ENCODE data around the gene SLC16A5.

Gene SLC16A5

GRCh38 chr17:75129576-75129975 is 41.8 kb downstream of the SLC16A5 start:
- Histone ChIP-seq H3K18ac (ENCODE audit: low read length) (no peak overlapping the region), H3K79me1 (ENCODE audit: low read depth, low read length) (peaks cover 7% of the 10 kb centered on the region), H3K27ac (replicated peaks; ENCODE audit: low read length) (no peak overlapping the region), H2BK15ac (ENCODE audit: low read length) (no peak overlapping the region), H3K36me3 (replicated peaks in 1 of 2; ENCODE audit: control insufficient read depth in 2 of 2, insufficient read depth in 2 of 2, low read length in 2 of 2) (peaks cover 18 to 29% of the 10 kb centered on the region in 2 donors), H2AFZ (ENCODE audit: low read length) (no peak overlapping the region), H3K14ac (ENCODE audit: low read length) (no peak overlapping the region), H4K8ac (ENCODE audit: low read depth, low read length) (no peak overlapping the region), H2BK12ac (ENCODE audit: low read length) (no peak overlapping the region), H2BK5ac (ENCODE audit: low read length) (no peak overlapping the region), H4K91ac (ENCODE audit: low read depth, low read length, poor library complexity) (no peak overlapping the region), H3K23ac (ENCODE audit: low read depth, low read length, poor library complexity) (no peak overlapping the region), H3K4me1 (ENCODE audit: control insufficient read depth in 2 of 2, insufficient read depth in 1 of 2, low read depth in 1 of 2, low read length in 2 of 2) (peaks cover 4 to 7% of the 10 kb centered on the region in 2 donors), H3K27me3 (ENCODE audit: control insufficient read depth in 3 of 3, insufficient read depth in 3 of 3, low read depth in 1 of 3, low read length in 3 of 3) (no peaks in the 10 kb centered on the region), H3K4me3 (ENCODE audit: low read length in 2 of 2) (no peak overlapping the region), H3K4ac (ENCODE audit: low read length) (no peak overlapping the region), H3K4me2 (ENCODE audit: insufficient read depth, low read length, poor library complexity, severe bottlenecking) (no peak overlapping the region), H3K9ac (ENCODE audit: low read depth, low read length, poor library complexity) (no peak overlapping the region), H2AK5ac (ENCODE audit: low read depth, low read length) (no peak overlapping the region), H3K9me3 (replicated peaks in 1 of 2; ENCODE audit: control insufficient read depth in 2 of 2, insufficient read depth in 1 of 2, low read depth in 1 of 2, low read length in 2 of 2) (no peaks in the 10 kb centered on the region), H2BK120ac (ENCODE audit: low read depth, low read length) (no peak overlapping the region)
- DNase-seq (ENCODE audit: low spot score): no peak
- WGBS, 2 donors (ENCODE audit: extremely low coverage in 2 of 2, insufficient read length in 2 of 2, insufficient replicate concordance in 1 of 2): no CpG with 5 or more reads among the region's 9 CpGs

GRCh38 chr17:75130059-75130631 is 42.4 kb downstream of the SLC16A5 start:
- H4K8ac ChIP-seq (ENCODE audit: low read depth, low read length): no peak overlapping the region
- peak overlapping the region; percentile 16 for H2BK120ac ChIP-seq (ENCODE audit: low read depth, low read length)
- no peak overlapping the region for H2BK12ac ChIP-seq (ENCODE audit: low read length)
- no peak overlapping the region for H3K27ac ChIP-seq (replicated peaks; ENCODE audit: low read length)
- peak overlapping the region; percentile 81 to 97 for H3K4me3 ChIP-seq (ENCODE audit: low read length in 2 of 2)
- H4K91ac ChIP-seq (ENCODE audit: low read depth, low read length, poor library complexity): no peak overlapping the region
- peak overlapping the region; percentile 96 for H3K23ac ChIP-seq (ENCODE audit: low read depth, low read length, poor library complexity)
- H3K4ac ChIP-seq (ENCODE audit: low read length): no peak overlapping the region
- no peaks in the 10 kb centered on the region for H3K9me3 ChIP-seq (replicated peaks in 1 of 2; ENCODE audit: control insufficient read depth in 2 of 2, insufficient read depth in 1 of 2, low read depth in 1 of 2, low read length in 2 of 2)
- no peak overlapping the region for H2BK5ac ChIP-seq (ENCODE audit: low read length)
- peaks cover 7% of the 10 kb centered on the region for H3K79me1 ChIP-seq (ENCODE audit: low read depth, low read length)
- peak overlapping the region; percentile 47 for H3K14ac ChIP-seq (ENCODE audit: low read length)
- peak overlapping the region; percentile 85 for H3K9ac ChIP-seq (ENCODE audit: low read depth, low read length, poor library complexity)
- no CpG with 5 or more reads among the region's 24 CpGs for WGBS, 2 donors (ENCODE audit: extremely low coverage in 2 of 2, insufficient read length in 2 of 2, insufficient replicate concordance in 1 of 2)
- peak overlapping the region; percentile 88 for H3K4me2 ChIP-seq (ENCODE audit: insufficient read depth, low read length, poor library complexity, severe bottlenecking)
- H3K4me1 ChIP-seq (ENCODE audit: control insufficient read depth in 2 of 2, insufficient read depth in 1 of 2, low read depth in 1 of 2, low read length in 2 of 2): peaks cover 4 to 7% of the 10 kb centered on the region in 2 donors
- peak overlapping the region; percentile 87 for H2AK5ac ChIP-seq (ENCODE audit: low read depth, low read length)
- no peak for DNase-seq (ENCODE audit: low spot score)
- H2AFZ ChIP-seq (ENCODE audit: low read length): no peak overlapping the region
- H2BK15ac ChIP-seq (ENCODE audit: low read length): no peak overlapping the region
- H3K18ac ChIP-seq (ENCODE audit: low read length): no peak overlapping the region
- peaks cover 23 to 34% of the 10 kb centered on the region in 2 donors for H3K36me3 ChIP-seq (replicated peaks in 1 of 2; ENCODE audit: control insufficient read depth in 2 of 2, insufficient read depth in 2 of 2, low read length in 2 of 2)
- H3K27me3 ChIP-seq (ENCODE audit: control insufficient read depth in 3 of 3, insufficient read depth in 3 of 3, low read depth in 1 of 3, low read length in 3 of 3): no peaks in the 10 kb centered on the region

GRCh38 chr17:75130632-75131277 is 43.0 kb downstream of the SLC16A5 start:
- no CpG with 5 or more reads among the region's 29 CpGs for WGBS, 2 donors (ENCODE audit: extremely low coverage in 2 of 2, insufficient read length in 2 of 2, insufficient replicate concordance in 1 of 2)
- Histone ChIP-seq H3K14ac (ENCODE audit: low read length) (peak overlapping the region; percentile 47), H3K4me1 (ENCODE audit: control insufficient read depth in 2 of 2, insufficient read depth in 1 of 2, low read depth in 1 of 2, low read length in 2 of 2) (peaks cover 4 to 7% of the 10 kb centered on the region in 2 donors), H4K8ac (ENCODE audit: low read depth, low read length) (no peak overlapping the region), H2BK120ac (ENCODE audit: low read depth, low read length) (peak overlapping the region; percentile 43), H3K23ac (ENCODE audit: low read depth, low read length, poor library complexity) (peak overlapping the region; percentile 96), H3K9ac (ENCODE audit: low read depth, low read length, poor library complexity) (peak overlapping the region; percentile 85), H3K27ac (replicated peaks; ENCODE audit: low read length) (peak overlapping the region; percentile 96), H3K27me3 (ENCODE audit: control insufficient read depth in 3 of 3, insufficient read depth in 3 of 3, low read depth in 1 of 3, low read length in 3 of 3) (no peaks in the 10 kb centered on the region), H3K18ac (ENCODE audit: low read length) (peak overlapping the region; percentile 98), H3K79me1 (ENCODE audit: low read depth, low read length) (peaks cover 7% of the 10 kb centered on the region), H3K36me3 (replicated peaks in 1 of 2; ENCODE audit: control insufficient read depth in 2 of 2, insufficient read depth in 2 of 2, low read length in 2 of 2) (peaks cover 27 to 39% of the 10 kb centered on the region in 2 donors), H3K9me3 (replicated peaks in 1 of 2; ENCODE audit: control insufficient read depth in 2 of 2, insufficient read depth in 1 of 2, low read depth in 1 of 2, low read length in 2 of 2) (no peaks in the 10 kb centered on the region), H4K91ac (ENCODE audit: low read depth, low read length, poor library complexity) (no peak overlapping the region), H2AFZ (ENCODE audit: low read length) (peak overlapping the region; percentile 95), H2BK12ac (ENCODE audit: low read length) (no peak overlapping the region), H3K4ac (ENCODE audit: low read length) (peak overlapping the region; percentile 19), H3K4me3 (ENCODE audit: low read length in 2 of 2) (peak overlapping the region; percentile 81 to 97), H3K4me2 (ENCODE audit: insufficient read depth, low read length, poor library complexity, severe bottlenecking) (peak overlapping the region; percentile 88), H2BK15ac (ENCODE audit: low read length) (peak overlapping the region; percentile 44), H2BK5ac (ENCODE audit: low read length) (peak overlapping the region; percentile 24), H2AK5ac (ENCODE audit: low read depth, low read length) (peak overlapping the region; percentile 87)
- no peak for DNase-seq (ENCODE audit: low spot score)

- Histone ChIP-seq H3K27ac (replicated peaks; ENCODE audit: low read length) (peak within 1 kb of the TSS; percentile 96), H2BK5ac (ENCODE audit: low read length) (peak within 1 kb of the TSS; percentile 24), H3K79me1 (ENCODE audit: low read depth, low read length) (peaks cover 7% of the 10 kb centered on the region), H2BK15ac (ENCODE audit: low read length) (peak within 1 kb of the TSS; percentile 44), H4K8ac (ENCODE audit: low read depth, low read length) (peak within 1 kb of the TSS; percentile 43), H2AK5ac (ENCODE audit: low read depth, low read length) (peak within 1 kb of the TSS; percentile 87), H3K36me3 (replicated peaks in 1 of 2; ENCODE audit: control insufficient read depth in 2 of 2, insufficient read depth in 2 of 2, low read length in 2 of 2) (peaks cover 30 to 46% of the 10 kb centered on the region in 2 donors), H2BK12ac (ENCODE audit: low read length) (no peak within 1 kb of the TSS), H3K4me2 (ENCODE audit: insufficient read depth, low read length, poor library complexity, severe bottlenecking) (peak within 1 kb of the TSS; percentile 88), H3K23ac (ENCODE audit: low read depth, low read length, poor library complexity) (peak within 1 kb of the TSS; percentile 96), H3K9ac (ENCODE audit: low read depth, low read length, poor library complexity) (peak within 1 kb of the TSS; percentile 85), H2AFZ (ENCODE audit: low read length) (peak within 1 kb of the TSS; percentile 95), H4K91ac (ENCODE audit: low read depth, low read length, poor library complexity) (no peak within 1 kb of the TSS), H3K27me3 (ENCODE audit: control insufficient read depth in 3 of 3, insufficient read depth in 3 of 3, low read depth in 1 of 3, low read length in 3 of 3) (no peaks in the 10 kb centered on the region), H3K14ac (ENCODE audit: low read length) (peak within 1 kb of the TSS; percentile 47), H2BK120ac (ENCODE audit: low read depth, low read length) (peak within 1 kb of the TSS; percentile 43), H3K9me3 (replicated peaks in 1 of 2; ENCODE audit: control insufficient read depth in 2 of 2, insufficient read depth in 1 of 2, low read depth in 1 of 2, low read length in 2 of 2) (no peaks in the 10 kb centered on the region), H3K18ac (ENCODE audit: low read length) (peak within 1 kb of the TSS; percentile 98), H3K4me3 (ENCODE audit: low read length in 2 of 2) (peak within 1 kb of the TSS; percentile 81 to 97), H3K4me1 (ENCODE audit: control insufficient read depth in 2 of 2, insufficient read depth in 1 of 2, low read depth in 1 of 2, low read length in 2 of 2) (peaks cover 4 to 7% of the 10 kb centered on the region in 2 donors), H3K4ac (ENCODE audit: low read length) (peak within 1 kb of the TSS; percentile 19)
- peak; percentile 82 for DNase-seq (ENCODE audit: low spot score)
- WGBS, 2 donors (ENCODE audit: extremely low coverage in 2 of 2, insufficient read length in 2 of 2, insufficient replicate concordance in 1 of 2): no CpG with 5 or more reads among the region's 82 CpGs
Measured at GRCh38 chr17:75131278-75132017, 43.7 kb downstream of the SLC16A5 start, which contains the start of gene NT5C. TSS of gene NT5C (minus strand) at chr17:75131742. CDS start at chr17:75131707, 35 bp downstream.

Data from neuronal stem cell (in vitro differentiated cells).